NCI-H2081 treated with DMSO at 0.1 percent for 48 hours (cell line): ENCODE measurements around the gene SLIT3.

Source experiments
- DNase-seq: peaks from one replicate; lab custom pipeline; 2025; lab: John Stamatoyannopoulos, UW

Gene SLIT3

GRCh38 chr5:169029661-169030274 is 271.2 kb downstream of the SLIT3 start:
- no peak for DNase-seq

- DNase-seq = no peak
Observed at GRCh38 chr5:169029037-169029436, 271.9 kb downstream of the SLIT3 start.

- DNase-seq = no peak
Observed at GRCh38 chr5:169027501-169028061, 273.4 kb downstream of the SLIT3 start.

GRCh38 chr5:169025491-169025890 is 275.4 kb downstream of the SLIT3 start:
- no peak for DNase-seq

- no peak for DNase-seq
Observed at GRCh38 chr5:169024421-169024820, 276.5 kb downstream of the SLIT3 start.

- no peak for DNase-seq
Observed at GRCh38 chr5:169022718-169023117, 278.2 kb downstream of the SLIT3 start.

GRCh38 chr5:169020102-169020501 is 280.8 kb downstream of the SLIT3 start:
- DNase-seq = no peak

- no peak for DNase-seq
Observed at GRCh38 chr5:169018925-169019324, 282.0 kb downstream of the SLIT3 start.

GRCh38 chr5:169015991-169016390 is 284.9 kb downstream of the SLIT3 start:
- no peak for DNase-seq

- no peak for DNase-seq
Observed at GRCh38 chr5:169013846-169014245, 287.1 kb downstream of the SLIT3 start.

- DNase-seq = no peak
Observed at GRCh38 chr5:169013208-169013728, 287.7 kb downstream of the SLIT3 start.

- DNase-seq = no peak
Observed at GRCh38 chr5:169012450-169012849, 288.5 kb downstream of the SLIT3 start.

GRCh38 chr5:169011451-169011850 is 289.5 kb downstream of the SLIT3 start:
- DNase-seq = no peak

GRCh38 chr5:169011009-169011408 is 289.9 kb downstream of the SLIT3 start:
- no peak for DNase-seq

- DNase-seq = no peak
Observed at GRCh38 chr5:169009123-169009522, 291.8 kb downstream of the SLIT3 start.

GRCh38 chr5:169006842-169007790 is 293.8 kb downstream of the SLIT3 start:
- no peak for DNase-seq

GRCh38 chr5:169004551-169004950 is 296.4 kb downstream of the SLIT3 start:
- DNase-seq = no peak

GRCh38 chr5:169003721-169004541 is 297.0 kb downstream of the SLIT3 start:
- DNase-seq = no peak

GRCh38 chr5:169002953-169003555 is 297.9 kb downstream of the SLIT3 start:
- no peak for DNase-seq

- no peak for DNase-seq
Observed at GRCh38 chr5:169001394-169001793, 299.5 kb downstream of the SLIT3 start.

- no peak for DNase-seq
Observed at GRCh38 chr5:168995024-168995423, 305.9 kb downstream of the SLIT3 start.
